Progenitor cell of endocrine pancreas (in vitro differentiated cells): ENCODE results near the gene EIF4E. TPM values are rescaled to one million over a fixed set of nuclear protein-coding genes. Genes with fewer than 3 reads are reported as not detected.

Source experiments
- DNase-seq: peaks from one replicate; pipeline ENCODE4 v3.0.0; 2021; ENCODE audit warnings: low spot score; ENCODE audit not compliant: unreplicated experiment
- H3K27ac Mint-ChIP-seq: 2 replicates; pipeline ENCODE4 v1.8.0; 2021; ENCODE audit warnings: mild to moderate bottlenecking, moderate library complexity, mixed read lengths
- H3K27me3 Mint-ChIP-seq: 2 replicates; pipeline ENCODE4 v1.8.0; 2021; ENCODE audit warnings: mixed read lengths
- H3K36me3 Mint-ChIP-seq: 2 replicates; pipeline ENCODE4 v1.8.0; 2022; ENCODE audit warnings: mixed read lengths; ENCODE audit not compliant: insufficient read depth
- H3K4me1 Mint-ChIP-seq: 2 replicates; pipeline ENCODE4 v1.8.0; 2021; ENCODE audit warnings: low read depth, mixed read lengths
- H3K4me3 Mint-ChIP-seq: 2 replicates; pipeline ENCODE4 v1.8.0; 2021; ENCODE audit warnings: low read depth, mild to moderate bottlenecking, moderate library complexity, mixed read lengths
- H3K9me3 Mint-ChIP-seq: 2 replicates; pipeline ENCODE4 v1.8.0; 2021; ENCODE audit warnings: low read depth, mixed read lengths
- long read RNA-seq: library from polyadenylated mRNA; unstranded; transcript quantifications from one replicate; pipeline ENCODE4 v2.0.0, GENCODE V29; 2020
- total RNA-seq: library from RNA; stranded (reverse); gene quantifications from 2 replicates; pipeline ENCODE4 v1.2.1, GENCODE V29; 2021
- TF ChIP-seq, protein P1 (sequence below): fragments of 200-600 bp; sonication (generic); IDR thresholded peaks from one replicate; pipeline ENCODE4 v1.5.0; 2021; ENCODE audit warnings: antibody characterized with exemption, mild to moderate bottlenecking; ENCODE audit not compliant: unreplicated experiment

EIF4E gene, protein sequence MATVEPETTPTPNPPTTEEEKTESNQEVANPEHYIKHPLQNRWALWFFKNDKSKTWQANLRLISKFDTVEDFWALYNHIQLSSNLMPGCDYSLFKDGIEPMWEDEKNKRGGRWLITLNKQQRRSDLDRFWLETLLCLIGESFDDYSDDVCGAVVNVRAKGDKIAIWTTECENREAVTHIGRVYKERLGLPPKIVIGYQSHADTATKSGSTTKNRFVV
- 97.7 and 112 TPM in 2 replicates for total RNA-seq
- long read RNA-seq, full-length matches to known transcripts = 859 of 927 reads
- long read RNA-seq, partial matches to known transcripts = 29 of 927 reads
- long read RNA-seq, other reads (novel, unspliced or antisense) = 39 of 927 reads

DNA sequence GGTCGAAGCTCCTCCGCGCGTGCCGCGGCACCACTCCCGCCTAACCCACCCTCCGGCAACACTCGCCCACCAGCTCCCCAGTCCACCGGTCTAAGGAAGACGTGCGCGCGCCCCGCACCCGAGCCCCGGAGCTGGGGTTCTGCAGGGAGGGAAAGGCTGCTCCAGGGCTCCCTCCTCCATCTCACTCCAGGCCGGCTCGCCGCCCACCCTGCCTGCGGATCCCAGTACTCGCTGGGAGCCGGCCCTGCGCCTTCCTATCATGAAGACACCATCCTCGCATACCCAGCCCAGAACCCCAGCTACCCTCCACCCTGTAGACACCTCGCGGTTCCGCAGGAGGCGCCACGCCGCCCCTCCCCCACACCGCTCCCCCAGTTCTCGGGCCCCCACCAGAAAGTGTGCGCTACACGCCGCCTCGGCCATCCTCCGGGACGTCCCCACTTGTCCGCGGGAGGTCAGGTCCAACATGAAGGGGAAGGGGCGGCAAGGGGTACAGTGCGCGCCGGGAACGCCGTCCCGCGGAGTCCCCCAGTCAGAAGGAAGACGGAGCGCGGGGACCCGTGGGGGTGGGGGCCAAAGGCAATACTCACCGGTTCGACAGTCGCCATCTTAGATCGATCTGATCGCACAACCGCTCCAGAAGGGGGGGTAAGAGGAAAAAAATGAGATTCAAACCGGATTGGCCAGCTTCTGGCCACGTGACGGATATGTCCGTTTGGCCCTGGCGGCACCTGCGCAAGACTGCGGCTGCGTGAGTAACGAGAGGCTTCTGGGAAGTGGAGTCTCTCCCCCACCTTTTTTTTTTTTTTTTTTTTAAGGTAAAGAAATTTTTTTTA lies at the start of gene EIF4E:
Gene EIF4E, minus strand, starts transcription at position 629 of the 836 bp plus-strand sequence. Its CDS starts 21 bp downstream, at position 608.
- Mint-ChIP-seq H3K4me3 (peak within 1 kb of the TSS; percentile 90), H3K36me3 (peaks cover 7% of the 10 kb centered on the region)

DNA sequence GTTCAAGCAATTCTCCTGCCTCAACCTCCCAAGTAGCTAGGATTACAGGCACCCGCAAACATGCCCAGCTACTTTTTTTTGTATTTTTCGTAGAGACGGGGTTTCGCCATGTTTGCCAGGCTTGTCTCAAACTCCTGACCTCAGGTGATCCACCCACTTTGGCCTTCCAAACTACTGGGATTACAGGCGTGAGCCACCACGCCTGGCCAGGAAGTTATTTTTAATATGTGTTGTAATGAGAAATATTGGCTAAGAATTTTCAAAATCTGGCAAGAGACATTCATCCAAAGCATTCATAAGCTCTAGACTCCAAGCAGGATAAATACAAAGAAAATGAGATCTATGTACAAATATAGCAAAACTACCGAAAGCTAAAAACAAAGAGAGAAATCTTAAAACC lies 48.6 kb upstream of the EIF4E start:
- DNase-seq = no peak

More for the DNA sequence above, at the start of gene EIF4E:
- Mint-ChIP-seq H3K9me3 (peaks cover 3% of the 10 kb centered on the region), H3K27me3 (no peaks in the 10 kb centered on the region), H3K4me1 (peaks cover 5% of the 10 kb centered on the region), H3K27ac (peak within 1 kb of the TSS; percentile 95)
- peak; percentile 93 for DNase-seq
- TF ChIP-seq, protein P1, sequence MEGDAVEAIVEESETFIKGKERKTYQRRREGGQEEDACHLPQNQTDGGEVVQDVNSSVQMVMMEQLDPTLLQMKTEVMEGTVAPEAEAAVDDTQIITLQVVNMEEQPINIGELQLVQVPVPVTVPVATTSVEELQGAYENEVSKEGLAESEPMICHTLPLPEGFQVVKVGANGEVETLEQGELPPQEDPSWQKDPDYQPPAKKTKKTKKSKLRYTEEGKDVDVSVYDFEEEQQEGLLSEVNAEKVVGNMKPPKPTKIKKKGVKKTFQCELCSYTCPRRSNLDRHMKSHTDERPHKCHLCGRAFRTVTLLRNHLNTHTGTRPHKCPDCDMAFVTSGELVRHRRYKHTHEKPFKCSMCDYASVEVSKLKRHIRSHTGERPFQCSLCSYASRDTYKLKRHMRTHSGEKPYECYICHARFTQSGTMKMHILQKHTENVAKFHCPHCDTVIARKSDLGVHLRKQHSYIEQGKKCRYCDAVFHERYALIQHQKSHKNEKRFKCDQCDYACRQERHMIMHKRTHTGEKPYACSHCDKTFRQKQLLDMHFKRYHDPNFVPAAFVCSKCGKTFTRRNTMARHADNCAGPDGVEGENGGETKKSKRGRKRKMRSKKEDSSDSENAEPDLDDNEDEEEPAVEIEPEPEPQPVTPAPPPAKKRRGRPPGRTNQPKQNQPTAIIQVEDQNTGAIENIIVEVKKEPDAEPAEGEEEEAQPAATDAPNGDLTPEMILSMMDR = peak; percentile 44

DNA sequence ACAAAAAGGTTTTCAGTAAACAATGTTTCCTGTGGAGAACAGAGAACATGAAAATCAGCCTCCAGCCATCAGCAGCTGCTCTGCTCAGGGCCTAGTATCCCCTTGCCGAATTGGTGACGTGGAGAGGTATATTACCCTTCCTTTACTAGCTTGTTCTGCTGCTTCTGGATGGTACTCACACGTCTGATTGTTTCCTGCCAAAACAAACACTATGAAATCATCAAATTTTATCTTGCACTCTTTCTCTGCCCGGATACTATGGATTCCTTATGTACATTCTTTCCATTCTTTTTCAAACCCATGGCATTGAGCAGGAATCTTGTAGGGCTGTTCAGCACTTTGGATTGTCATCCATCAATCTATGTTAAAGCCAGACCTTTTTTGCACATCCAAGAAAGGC lies 47.8 kb upstream of the EIF4E start:
- no peaks in the 10 kb centered on the region for H3K27me3 Mint-ChIP-seq
- no peak overlapping the region for H3K27ac Mint-ChIP-seq
- no peak for DNase-seq
- no peaks in the 10 kb centered on the region for H3K36me3 Mint-ChIP-seq
- no peaks in the 10 kb centered on the region for H3K4me1 Mint-ChIP-seq
- H3K9me3 Mint-ChIP-seq = no peaks in the 10 kb centered on the region
- H3K4me3 Mint-ChIP-seq = no peak overlapping the region
- TF ChIP-seq, protein P1 = no peak

More for the DNA sequence above, 48.6 kb upstream of the EIF4E start:
- Mint-ChIP-seq H3K4me3 (no peak overlapping the region), H3K9me3 (no peaks in the 10 kb centered on the region), H3K36me3 (no peaks in the 10 kb centered on the region), H3K4me1 (no peaks in the 10 kb centered on the region), H3K27ac (no peak overlapping the region), H3K27me3 (no peaks in the 10 kb centered on the region)
- TF ChIP-seq, protein P1 = no peak

DNA sequence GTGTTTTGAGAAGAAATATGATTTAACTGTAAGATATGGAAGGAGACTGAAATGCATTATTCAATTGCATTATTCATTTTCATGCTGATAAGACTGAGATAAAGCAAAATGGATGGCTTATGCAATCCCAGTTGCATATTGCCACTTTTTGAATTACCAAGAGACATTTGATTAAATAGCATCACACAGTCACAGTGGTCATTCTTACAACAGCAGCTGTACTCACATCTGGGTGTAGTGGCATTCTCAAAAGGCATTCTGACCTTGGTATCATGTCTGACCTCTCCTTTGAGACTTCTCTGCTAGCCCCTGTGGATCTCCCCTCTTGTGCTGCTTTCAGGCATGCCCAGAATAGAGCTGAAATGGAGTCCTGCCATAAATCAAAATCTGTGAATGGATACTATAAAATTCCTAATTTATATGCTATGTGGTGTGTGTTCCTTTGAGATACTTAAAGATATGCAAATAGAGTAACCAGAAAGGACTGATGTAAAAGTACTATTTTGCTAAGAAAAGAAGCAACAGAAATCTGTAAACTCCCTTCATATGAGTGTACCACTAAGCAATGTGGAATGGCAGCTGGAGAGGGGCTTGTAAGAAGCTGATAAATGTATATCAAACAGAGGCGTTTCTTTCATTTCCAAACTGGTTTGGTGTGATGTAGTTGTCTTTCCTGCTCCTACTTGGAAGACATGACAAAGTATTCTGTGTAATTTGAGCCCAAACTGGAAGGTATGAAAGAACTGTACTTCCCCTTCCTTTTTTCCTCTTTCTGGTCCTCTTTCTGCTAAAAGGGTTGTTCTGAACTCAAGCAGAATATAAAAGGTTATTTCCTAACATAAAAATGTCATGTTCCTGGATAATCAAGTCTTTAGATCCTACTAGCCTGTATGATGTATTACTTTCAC lies 41.2 kb upstream of the EIF4E start:
- Mint-ChIP-seq H3K9me3 (no peaks in the 10 kb centered on the region), H3K36me3 (no peaks in the 10 kb centered on the region), H3K27me3 (peaks cover 3% of the 10 kb centered on the region), H3K4me3 (no peak overlapping the region), H3K4me1 (no peaks in the 10 kb centered on the region), H3K27ac (no peak overlapping the region)
- DNase-seq = no peak
- TF ChIP-seq, protein P1 = no peak
